Prostate gland (tissue), 2 donors: ENCODE measurements around the gene C2CD4B. TPM values are rescaled to one million over a fixed set of nuclear protein-coding genes. Genes with fewer than 3 reads are reported as not detected.

Experiments
- DNase-seq: peaks from one replicate; pipeline ENCODE4 v3.0.0-alpha.2; 2019; ENCODE audit warnings: low spot score
- H3K27ac ChIP-seq, 2 donors: fragments of 200-600 bp; sonication (generic); 2 replicates each; pipeline ENCODE4 v1.5.1; 2017 to 2019
- H3K27me3 ChIP-seq: fragments of 200-600 bp; sonication (generic); replicated peaks from 2 replicates; pipeline ENCODE4 v1.5.1; 2019; ENCODE audit not compliant: insufficient read depth
- H3K36me3 ChIP-seq, 2 donors: fragments of 200-600 bp; sonication (generic); 1 replicate in 1 of 2; 2 replicates in 1 of 2; pipeline versions ENCODE4 v1.5.1 to v1.8.1; 2017 to 2019
- H3K4me1 ChIP-seq: fragments of 200-600 bp; sonication (generic); replicated peaks from 2 replicates; pipeline ENCODE4 v1.5.1; 2019
- H3K4me3 ChIP-seq, 2 donors: fragments of 200-600 bp; sonication (generic); 2 replicates each; pipeline ENCODE4 v1.5.1; 2017 to 2019
- H3K9me3 ChIP-seq: fragments of 200-600 bp; sonication (generic); 2 replicates; pipeline ENCODE4 v1.5.1; 2017
- CTCF ChIP-seq, 4 experiments: fragments of 200-600 bp in 2 of 4; fragments of 450-650 bp in 2 of 4; sonication (generic) in 2 of 4; IDR thresholded peaks; 1 replicate in 3 of 4; 2 replicates in 1 of 4; pipeline ENCODE4 v1.5.1; 2016 to 2019; ENCODE audit warnings: antibody characterized with exemption in 4 of 4, mild to moderate bottlenecking in 2 of 4, moderate library complexity in 2 of 4
- POLR2A ChIP-seq: fragments of 450-650 bp; IDR thresholded peaks from one replicate; pipeline ENCODE4 v1.6.1; 2016; ENCODE audit warnings: antibody characterized with exemption, mild to moderate bottlenecking
- POLR2AphosphoS5 ChIP-seq: sonication (generic); formaldehyde crosslinking; IDR thresholded peaks from one replicate; pipeline ENCODE4 v1.6.1; 2017; ENCODE audit warnings: antibody characterized with exemption
- WGBS: methylation state at CpG from one replicate; pipeline ENCODE4 v1.1.5; 2018; 5-methylcytosine and 5-hydroxymethylcytosine counted together
- intact Hi-C: fragments of 100-400 bp; cut with DNase I; formaldehyde crosslinking; loops from one replicate; pipeline ENCODE4 v1.14.2; 2022
- total RNA-seq, 2 donors: library from RNA; depleted of rRNA; stranded (reverse); fragments of >200 nt; gene quantifications; one replicate each; pipeline ENCODE4 v1.1.0, GENCODE V29; 2016

C2CD4B gene
- total RNA-seq, 2 donors from 2014 or later, result 1.2 to 3.2 TPM

- H3K27ac ChIP-seq, result no peak overlapping the region
- no peaks in the 10 kb centered on the region for H3K9me3 ChIP-seq
- no peaks in the 10 kb centered on the region for H3K27me3 ChIP-seq
- no peak for DNase-seq
- 88% methylated on average over 3 of the region's 3 CpGs for WGBS
- no peak for TF ChIP-seq POLR2AphosphoS5
- TF ChIP-seq CTCF (IDR thresholded peaks at IDR 0.05), result no peak
- intact Hi-C loops, result no loop called here
- H3K4me1 ChIP-seq, result no peaks in the 10 kb centered on the region
- H3K36me3 ChIP-seq, result no peaks in the 10 kb centered on the region
- no peak overlapping the region for H3K4me3 ChIP-seq
Measured at GRCh38 chr15:62208884-62209283, 43.8 kb upstream of the C2CD4B start.

- Histone ChIP-seq H3K27me3 (no peaks in the 10 kb centered on the region), H3K9me3 (no peaks in the 10 kb centered on the region), H3K36me3 (no peaks in the 10 kb centered on the region), H3K4me3 (no peak overlapping the region), H3K4me1 (no peaks in the 10 kb centered on the region), H3K27ac (no peak overlapping the region)
- intact Hi-C loops, result no loop called here
- TF ChIP-seq POLR2A, result no peak
- no peak for TF ChIP-seq POLR2AphosphoS5
- no peak for TF ChIP-seq CTCF (IDR thresholded peaks at IDR 0.05)
- WGBS, result 95% methylated on average over 9 of the region's 9 CpGs
- DNase-seq, result no peak
Measured at GRCh38 chr15:62208367-62208766, 43.3 kb upstream of the C2CD4B start.

- Histone ChIP-seq H3K27ac (no peak overlapping the region), H3K4me1 (no peaks in the 10 kb centered on the region), H3K27me3 (no peaks in the 10 kb centered on the region), H3K4me3 (no peak overlapping the region), H3K9me3 (no peaks in the 10 kb centered on the region), H3K36me3 (no peaks in the 10 kb centered on the region)
- intact Hi-C loops, result no loop called here
- WGBS, result 79% methylated on average over 2 of the region's 2 CpGs
- DNase-seq, result no peak
- TF ChIP-seq CTCF (IDR thresholded peaks at IDR 0.05), result no peak
- no peak for TF ChIP-seq POLR2A
- TF ChIP-seq POLR2AphosphoS5, result no peak
Measured at GRCh38 chr15:62190675-62191074, 25.6 kb upstream of the C2CD4B start.

GRCh38 chr15:62190274-62190673 lies 25.2 kb upstream of the C2CD4B start:
- intact Hi-C loops, result no loop called here
- H3K4me1 ChIP-seq, result no peaks in the 10 kb centered on the region
- H3K27ac ChIP-seq, result no peak overlapping the region
- no peak for TF ChIP-seq POLR2AphosphoS5
- TF ChIP-seq CTCF (IDR thresholded peaks at IDR 0.05), result no peak
- TF ChIP-seq POLR2A, result no peak
- 74% methylated on average over 2 of the region's 2 CpGs for WGBS
- no peaks in the 10 kb centered on the region for H3K27me3 ChIP-seq
- H3K4me3 ChIP-seq, result no peak overlapping the region
- no peaks in the 10 kb centered on the region for H3K36me3 ChIP-seq
- DNase-seq, result no peak
- H3K9me3 ChIP-seq, result no peaks in the 10 kb centered on the region

- Histone ChIP-seq H3K27ac (no peak overlapping the region), H3K27me3 (no peaks in the 10 kb centered on the region), H3K36me3 (no peaks in the 10 kb centered on the region), H3K4me1 (no peaks in the 10 kb centered on the region), H3K4me3 (no peak overlapping the region), H3K9me3 (no peaks in the 10 kb centered on the region)
- no peak for TF ChIP-seq CTCF (IDR thresholded peaks at IDR 0.05)
- no peak for TF ChIP-seq POLR2AphosphoS5
- TF ChIP-seq POLR2A, result no peak
- intact Hi-C loops, result no loop called here
- DNase-seq, result no peak
- 88% methylated on average over 5 of the region's 5 CpGs for WGBS
Measured at GRCh38 chr15:62188744-62189143, 23.7 kb upstream of the C2CD4B start.
